KMS-11 (cell line): ENCODE measurements around the gene KYAT1.

ENCODE experiments used
- H2AFZ ChIP-seq: fragments of 200-600 bp; sonication (generic); 2 replicates; pipeline ENCODE4 v1.6.1; 2016; ENCODE audit warnings: antibody characterized with exemption, mixed run types, low read depth
- H3K27ac ChIP-seq: fragments of 200-600 bp; sonication (generic); 2 replicates; pipeline ENCODE4 v1.6.1; 2016; ENCODE audit warnings: mild to moderate bottlenecking, mixed run types
- H3K27me3 ChIP-seq: fragments of 200-600 bp; sonication (generic); 2 replicates; pipeline ENCODE4 v1.6.1; 2017; ENCODE audit warnings: mild to moderate bottlenecking, low read depth, mixed run types, moderate library complexity; ENCODE audit not compliant: insufficient read depth
- H3K36me3 ChIP-seq: fragments of 200-600 bp; sonication (generic); 2 replicates; pipeline ENCODE4 v1.6.1; 2017; ENCODE audit warnings: mild to moderate bottlenecking, mixed run types; ENCODE audit not compliant: insufficient read depth
- H3K4me1 ChIP-seq: fragments of 200-600 bp; sonication (generic); 2 replicates; pipeline ENCODE4 v1.6.1; 2016; ENCODE audit warnings: mild to moderate bottlenecking, low read depth, mixed run types; ENCODE audit not compliant: poor library complexity, severe bottlenecking
- H3K4me2 ChIP-seq: fragments of 200-600 bp; sonication (generic); 2 replicates; pipeline ENCODE4 v1.7.0; 2016; ENCODE audit warnings: mild to moderate bottlenecking, mixed run types
- H3K4me3 ChIP-seq: fragments of 200-600 bp; sonication (generic); IDR thresholded peaks from 2 replicates; pipeline ENCODE4 v1.6.1; 2017; ENCODE audit warnings: low read depth, low read length, mixed read lengths; ENCODE audit not compliant: insufficient read depth
- H3K79me2 ChIP-seq: fragments of 200-600 bp; sonication (generic); 2 replicates; pipeline ENCODE4 v1.6.1; 2016; ENCODE audit warnings: low read depth, mixed run types; ENCODE audit not compliant: insufficient read depth
- H3K9ac ChIP-seq: fragments of 200-600 bp; sonication (generic); 2 replicates; pipeline ENCODE4 v1.6.1; 2016; ENCODE audit warnings: mild to moderate bottlenecking, mixed run types
- H4K20me1 ChIP-seq: fragments of 200-600 bp; sonication (generic); 2 replicates; pipeline ENCODE4 v1.6.1; 2016; ENCODE audit warnings: mild to moderate bottlenecking, mixed run types; ENCODE audit not compliant: insufficient read depth
- TF ChIP-seq, protein P1 (sequence below): fragments of 200-600 bp; sonication (generic); conservative IDR thresholded peaks from 2 replicates; pipeline ENCODE4 v1.6.1; 2017; ENCODE audit warnings: low read depth, mild to moderate bottlenecking, antibody characterized with exemption, low read length, moderate library complexity, mixed read lengths

Gene KYAT1

DNA sequence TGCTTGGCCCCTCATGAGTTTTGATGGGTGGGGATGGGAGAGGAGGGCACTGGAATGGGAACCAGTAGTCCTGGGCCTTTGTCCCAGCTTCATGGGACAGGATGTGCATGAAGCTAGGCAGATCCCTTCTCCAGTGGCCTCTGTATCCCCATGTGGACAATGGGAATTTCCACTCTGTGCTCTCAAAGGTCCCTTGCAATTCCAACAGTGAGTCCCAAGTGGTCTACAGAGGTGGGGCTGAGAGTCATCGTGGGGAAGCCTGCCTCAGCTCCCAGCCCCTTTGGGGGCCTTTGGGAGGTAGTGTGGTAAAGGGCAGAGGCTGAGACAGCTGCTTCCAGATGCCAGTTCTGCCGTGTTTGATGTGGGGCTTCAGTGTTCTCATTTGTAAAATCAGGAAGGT, 37.2 kb upstream of the KYAT1 start:
- Histone ChIP-seq H2AFZ (no peak overlapping the region), H3K36me3 (no peaks in the 10 kb centered on the region), H3K4me3 (no peak overlapping the region), H3K27ac (no peak overlapping the region), H3K4me1 (no peaks in the 10 kb centered on the region), H4K20me1 (no peaks in the 10 kb centered on the region), H3K4me2 (no peak overlapping the region), H3K9ac (no peak overlapping the region), H3K79me2 (no peaks in the 10 kb centered on the region), H3K27me3 (no peaks in the 10 kb centered on the region)
- TF ChIP-seq, protein P1, sequence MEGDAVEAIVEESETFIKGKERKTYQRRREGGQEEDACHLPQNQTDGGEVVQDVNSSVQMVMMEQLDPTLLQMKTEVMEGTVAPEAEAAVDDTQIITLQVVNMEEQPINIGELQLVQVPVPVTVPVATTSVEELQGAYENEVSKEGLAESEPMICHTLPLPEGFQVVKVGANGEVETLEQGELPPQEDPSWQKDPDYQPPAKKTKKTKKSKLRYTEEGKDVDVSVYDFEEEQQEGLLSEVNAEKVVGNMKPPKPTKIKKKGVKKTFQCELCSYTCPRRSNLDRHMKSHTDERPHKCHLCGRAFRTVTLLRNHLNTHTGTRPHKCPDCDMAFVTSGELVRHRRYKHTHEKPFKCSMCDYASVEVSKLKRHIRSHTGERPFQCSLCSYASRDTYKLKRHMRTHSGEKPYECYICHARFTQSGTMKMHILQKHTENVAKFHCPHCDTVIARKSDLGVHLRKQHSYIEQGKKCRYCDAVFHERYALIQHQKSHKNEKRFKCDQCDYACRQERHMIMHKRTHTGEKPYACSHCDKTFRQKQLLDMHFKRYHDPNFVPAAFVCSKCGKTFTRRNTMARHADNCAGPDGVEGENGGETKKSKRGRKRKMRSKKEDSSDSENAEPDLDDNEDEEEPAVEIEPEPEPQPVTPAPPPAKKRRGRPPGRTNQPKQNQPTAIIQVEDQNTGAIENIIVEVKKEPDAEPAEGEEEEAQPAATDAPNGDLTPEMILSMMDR: no peak

DNA sequence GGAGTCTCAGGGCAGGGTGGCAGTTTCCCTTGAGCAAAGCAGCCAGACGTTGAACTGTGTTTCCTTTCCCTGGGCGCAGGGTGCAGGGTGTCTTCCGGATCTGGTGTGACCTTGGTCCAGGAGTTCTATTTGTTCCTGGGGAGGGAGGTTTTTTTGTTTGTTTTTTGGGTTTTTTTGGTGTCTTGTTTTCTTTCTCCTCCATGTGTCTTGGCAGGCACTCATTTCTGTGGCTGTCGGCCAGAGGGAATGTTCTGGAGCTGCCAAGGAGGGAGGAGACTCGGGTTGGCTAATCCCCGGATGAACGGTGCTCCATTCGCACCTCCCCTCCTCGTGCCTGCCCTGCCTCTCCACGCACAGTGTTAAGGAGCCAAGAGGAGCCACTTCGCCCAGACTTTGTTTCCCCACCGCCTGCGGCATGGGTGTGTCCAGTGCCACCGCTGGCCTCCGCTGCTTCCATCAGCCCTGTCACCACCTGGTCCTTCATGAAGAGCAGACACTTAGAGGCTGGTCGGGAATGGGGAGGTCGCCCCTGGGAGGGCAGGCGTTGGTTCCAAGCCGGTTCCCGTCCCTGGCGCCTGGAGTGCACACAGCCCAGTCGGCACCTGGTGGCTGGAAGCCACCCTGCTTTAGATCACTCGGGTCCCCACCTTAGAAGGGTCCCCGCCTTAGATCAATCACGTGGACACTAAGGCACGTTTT, 35.5 kb upstream of the KYAT1 start:
- H3K27me3 ChIP-seq: no peaks in the 10 kb centered on the region
- no peak overlapping the region for H3K4me3 ChIP-seq
- no peak overlapping the region for H2AFZ ChIP-seq
- no peak overlapping the region for H3K4me2 ChIP-seq
- H3K4me1 ChIP-seq: no peaks in the 10 kb centered on the region
- TF ChIP-seq, protein P1: no peak
- no peaks in the 10 kb centered on the region for H3K79me2 ChIP-seq
- H3K36me3 ChIP-seq: no peaks in the 10 kb centered on the region
- H4K20me1 ChIP-seq: no peaks in the 10 kb centered on the region
- no peak overlapping the region for H3K27ac ChIP-seq
- H3K9ac ChIP-seq: no peak overlapping the region

- Histone ChIP-seq H4K20me1 (no peaks in the 10 kb centered on the region), H3K27me3 (no peaks in the 10 kb centered on the region), H3K36me3 (no peaks in the 10 kb centered on the region), H3K4me3 (no peak overlapping the region), H3K27ac (no peak overlapping the region), H3K4me2 (no peak overlapping the region), H3K79me2 (no peaks in the 10 kb centered on the region), H2AFZ (no peak overlapping the region), H3K9ac (no peak overlapping the region), H3K4me1 (no peaks in the 10 kb centered on the region)
- TF ChIP-seq, protein P1: no peak
These were observed 35.0 kb upstream of the KYAT1 start for GRCh38 chr9:128916745-128917144.

GRCh38 chr9:128916204-128916603, 34.5 kb upstream of the KYAT1 start:
- Histone ChIP-seq H3K9ac (no peak overlapping the region), H3K27ac (no peak overlapping the region), H3K4me2 (no peak overlapping the region)

More at GRCh38 chr9:128916204-128916603, 34.5 kb upstream of the KYAT1 start:
- TF ChIP-seq, protein P1: no peak
- no peaks in the 10 kb centered on the region for H3K4me1 ChIP-seq
- H3K4me3 ChIP-seq: no peak overlapping the region
- no peak overlapping the region for H2AFZ ChIP-seq
- H3K27me3 ChIP-seq: no peaks in the 10 kb centered on the region
- H3K36me3 ChIP-seq: no peaks in the 10 kb centered on the region
- H4K20me1 ChIP-seq: no peaks in the 10 kb centered on the region
- no peaks in the 10 kb centered on the region for H3K79me2 ChIP-seq
